ENCODE results near the gene GTF2E1. TPM values are rescaled to one million over a fixed set of nuclear protein-coding genes. Genes with fewer than 3 reads are reported as not detected.

GTF2E1 gene
- 10.3 and 11.9 TPM in 2 replicates for total RNA-seq

GRCh38 chr3:120742198-120742848 lies at the start of gene GTF2E1, which contains the start of gene RABL3:
Gene GTF2E1, plus strand, starts transcription at chr3:120742744. Its CDS starts 7,809 bp downstream, at chr3:120750553.
Gene RABL3, minus strand, starts transcription at chr3:120742516. Its CDS starts 9 bp downstream, at chr3:120742507.

Small RNAs within 50 kb of the gene (small RNA-seq; reads per million reads assigned to genes)
- gene MTCO1P29 (not detected), gene MTCO2P29 (not detected)

Other genes with a start within 250 kb of the GTF2E1 start
- 30.9 and 33.1 TPM in 2 replicates for gene NDUFB4, start 146.4 kb upstream of the GTF2E1 start, total RNA-seq
- 0.20 TPM in 1 of 2 replicates, not detected in the other for gene HGD, start 60.5 kb upstream of the GTF2E1 start, total RNA-seq
- 12.5 and 14.7 TPM in 2 replicates for gene RABL3, start 228 bp upstream of the GTF2E1 start, total RNA-seq
- gene STXBP5L, start 165.5 kb downstream of the GTF2E1 start, total RNA-seq, result not detected in 2 replicates